Caco-2 (cell line): ENCODE measurements around the gene C8A. TPM values are rescaled to one million over a fixed set of nuclear protein-coding genes. Genes with fewer than 3 reads are reported as not detected.

Experiments used
- BruUV-seq: library from RNA; stranded (reverse); fragments of 400-500 nt; replicated peaks from 2 replicates; lab custom pipeline; 2021; lab: Mats Ljungman, UMichigan
- CTCF ChIA-PET: fragments of 300-600 bp; sonication (Branson Sonifier 250); formaldehyde crosslinking; loops from one replicate; lab custom pipeline; 2022; ENCODE audit warnings: antibody characterized with exemption; lab: Charles Lee
- POLR2A ChIA-PET: fragments of 300-600 bp; sonication (Branson Sonifier 250); formaldehyde crosslinking; loops from one replicate; lab custom pipeline; 2022; ENCODE audit warnings: antibody characterized with exemption; lab: Charles Lee
- DNase-seq, 2 experiments: peaks; one replicate each; pipeline versions ENCODE4 v3.0.0 to v3.0.0-alpha.2; 2020 to 2022
- H3K27me3 ChIP-seq: replicated peaks from 2 replicates; pipeline ENCODE4 v1.6.0; 2011; ENCODE audit warnings: low read length; ENCODE audit not compliant: control insufficient read depth, insufficient read depth
- H3K36me3 ChIP-seq: 2 replicates; pipeline ENCODE4 v1.5.1; 2011; ENCODE audit warnings: low read length; ENCODE audit not compliant: control insufficient read depth, insufficient read depth
- H3K4me1 ChIP-seq: fragments of 250-450 bp; sonication (Bioruptor Pico); 2 replicates; pipeline ENCODE4 v1.5.1; 2020; ENCODE audit warnings: mild to moderate bottlenecking
- H3K4me3 ChIP-seq: 2 replicates; pipeline ENCODE4 v1.5.1; 2011; ENCODE audit warnings: low read depth, mild to moderate bottlenecking, control low read depth, low read length
- H3K9me3 ChIP-seq: fragments of 250-450 bp; sonication (Bioruptor Pico); 2 replicates; pipeline ENCODE4 v1.5.1; 2020; ENCODE audit warnings: mild to moderate bottlenecking, moderate library complexity
- H3K27ac Mint-ChIP-seq: one replicate; pipeline ENCODE4 v1.8.0; 2022; ENCODE audit warnings: mixed read lengths; ENCODE audit not compliant: unreplicated experiment
- H3K27me3 Mint-ChIP-seq: one replicate; pipeline ENCODE4 v1.8.0; 2022; ENCODE audit warnings: mixed read lengths; ENCODE audit not compliant: insufficient read depth, unreplicated experiment
- H3K36me3 Mint-ChIP-seq: one replicate; pipeline ENCODE4 v1.8.0; 2022; ENCODE audit warnings: mild to moderate bottlenecking, mixed read lengths; ENCODE audit not compliant: insufficient read depth, unreplicated experiment
- H3K4me1 Mint-ChIP-seq: one replicate; pipeline ENCODE4 v1.8.0; 2022; ENCODE audit warnings: low read depth, mixed read lengths; ENCODE audit not compliant: unreplicated experiment
- H3K4me3 Mint-ChIP-seq: one replicate; pipeline ENCODE4 v1.8.0; 2022; ENCODE audit warnings: mild to moderate bottlenecking, moderate library complexity, mixed read lengths; ENCODE audit not compliant: unreplicated experiment
- H3K9me3 Mint-ChIP-seq: one replicate; pipeline ENCODE4 v1.8.0; 2022; ENCODE audit warnings: mixed read lengths; ENCODE audit not compliant: unreplicated experiment
- intact Hi-C: fragments of 100-400 bp; cut with micrococcal nuclease; formaldehyde crosslinking; loops from one replicate; pipeline ENCODE4 v1.10.0; 2022; ENCODE audit not compliant: unreplicated experiment
- total RNA-seq: library from RNA; stranded (reverse); gene quantifications from 2 replicates; pipeline ENCODE4 v1.2.3, GENCODE V29; 2022
- TF ChIP-seq, protein P1 (sequence below), 2 experiments: fragments of 200-600 bp in 1 of 2; IDR thresholded peaks; 1 replicate in 1 of 2; 2 replicates in 1 of 2; pipeline versions ENCODE4 v1.5.1 to v1.8.0; 2011 to 2022; ENCODE audit warnings: antibody characterized with exemption in 1 of 2, control low read depth in 1 of 2, inconsistent platforms in 1 of 2, low read depth in 1 of 2, low read length in 1 of 2, mild to moderate bottlenecking in 1 of 2, moderate library complexity in 1 of 2; ENCODE audit not compliant: insufficient read depth in 1 of 2, severe bottlenecking in 1 of 2, unreplicated experiment in 1 of 2

Gene C8A
- total RNA-seq, 1 experiment from 2014 or later = not detected

- ChIA-PET POLR2A (no interaction called here), CTCF (no interaction called here)
- no peaks in the 10 kb centered on the region for H3K36me3 ChIP-seq
- TF ChIP-seq, protein P1, sequence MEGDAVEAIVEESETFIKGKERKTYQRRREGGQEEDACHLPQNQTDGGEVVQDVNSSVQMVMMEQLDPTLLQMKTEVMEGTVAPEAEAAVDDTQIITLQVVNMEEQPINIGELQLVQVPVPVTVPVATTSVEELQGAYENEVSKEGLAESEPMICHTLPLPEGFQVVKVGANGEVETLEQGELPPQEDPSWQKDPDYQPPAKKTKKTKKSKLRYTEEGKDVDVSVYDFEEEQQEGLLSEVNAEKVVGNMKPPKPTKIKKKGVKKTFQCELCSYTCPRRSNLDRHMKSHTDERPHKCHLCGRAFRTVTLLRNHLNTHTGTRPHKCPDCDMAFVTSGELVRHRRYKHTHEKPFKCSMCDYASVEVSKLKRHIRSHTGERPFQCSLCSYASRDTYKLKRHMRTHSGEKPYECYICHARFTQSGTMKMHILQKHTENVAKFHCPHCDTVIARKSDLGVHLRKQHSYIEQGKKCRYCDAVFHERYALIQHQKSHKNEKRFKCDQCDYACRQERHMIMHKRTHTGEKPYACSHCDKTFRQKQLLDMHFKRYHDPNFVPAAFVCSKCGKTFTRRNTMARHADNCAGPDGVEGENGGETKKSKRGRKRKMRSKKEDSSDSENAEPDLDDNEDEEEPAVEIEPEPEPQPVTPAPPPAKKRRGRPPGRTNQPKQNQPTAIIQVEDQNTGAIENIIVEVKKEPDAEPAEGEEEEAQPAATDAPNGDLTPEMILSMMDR (IDR thresholded peaks at IDR 0.05; ENCODE audit: insufficient read depth in 1 of 2, low read depth in 1 of 2, low read length in 1 of 2, severe bottlenecking in 1 of 2, unreplicated experiment in 1 of 2) = no peak
- H3K27me3 ChIP-seq = no peaks in the 10 kb centered on the region
- peaks cover 10% of the 10 kb centered on the region for H3K4me1 Mint-ChIP-seq
- H3K4me1 ChIP-seq = no peaks in the 10 kb centered on the region; the same call in 1 of the 2 replicates
- no peaks in the 10 kb centered on the region for H3K9me3 ChIP-seq
- no peak overlapping the region for H3K4me3 ChIP-seq
- intact Hi-C loops = no loop called here
- H3K9me3 Mint-ChIP-seq = peaks cover under 1% of the 10 kb centered on the region
- H3K27me3 Mint-ChIP-seq = no peaks in the 10 kb centered on the region
- no peaks in the 10 kb centered on the region for H3K36me3 Mint-ChIP-seq
- BruUV-seq = no TSS peak
- no peak for DNase-seq
- no peak overlapping the region for H3K27ac Mint-ChIP-seq
- no peak overlapping the region for H3K4me3 Mint-ChIP-seq
These were observed 593 bp downstream of the C8A start for GRCh38 chr1:56855190-56855589.

DNA sequence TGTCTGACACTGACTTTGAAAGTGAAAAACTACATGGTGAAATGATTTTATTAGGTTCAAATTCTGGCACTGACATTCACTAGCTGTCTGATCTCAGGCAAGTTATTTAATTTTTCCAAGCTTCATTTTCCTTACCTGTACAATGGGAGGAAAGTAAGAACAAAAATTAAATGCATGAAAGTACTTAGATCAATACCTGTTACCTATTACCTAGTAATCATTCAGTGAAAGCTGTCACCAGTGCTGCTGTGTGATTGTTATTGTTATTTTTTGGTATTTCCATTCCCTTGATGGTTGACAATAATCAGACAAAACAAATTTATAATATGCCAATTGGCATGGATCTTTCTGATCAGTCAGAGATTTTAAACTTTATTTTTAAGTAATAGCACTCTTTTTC lies 1.6 kb downstream of the C8A start:
- Mint-ChIP-seq H3K9me3 (peaks cover 10% of the 10 kb centered on the region), H3K36me3 (no peaks in the 10 kb centered on the region), H3K27ac (no peak overlapping the region), H3K4me3 (no peak overlapping the region), H3K4me1 (peaks cover 10% of the 10 kb centered on the region), H3K27me3 (no peaks in the 10 kb centered on the region)
- ChIA-PET POLR2A (no interaction called here), CTCF (no interaction called here)
- H3K36me3 ChIP-seq = no peaks in the 10 kb centered on the region
- intact Hi-C loops = no loop called here
- no TSS peak for BruUV-seq
- H3K4me1 ChIP-seq = no peaks in the 10 kb centered on the region; the same call in 1 of the 2 replicates
- H3K27me3 ChIP-seq = no peaks in the 10 kb centered on the region
- no peak overlapping the region for H3K4me3 ChIP-seq
- TF ChIP-seq, protein P1 (IDR thresholded peaks at IDR 0.05; ENCODE audit: insufficient read depth in 1 of 2, low read depth in 1 of 2, low read length in 1 of 2, severe bottlenecking in 1 of 2, unreplicated experiment in 1 of 2) = no peak
- no peak for DNase-seq
- no peaks in the 10 kb centered on the region for H3K9me3 ChIP-seq

DNA sequence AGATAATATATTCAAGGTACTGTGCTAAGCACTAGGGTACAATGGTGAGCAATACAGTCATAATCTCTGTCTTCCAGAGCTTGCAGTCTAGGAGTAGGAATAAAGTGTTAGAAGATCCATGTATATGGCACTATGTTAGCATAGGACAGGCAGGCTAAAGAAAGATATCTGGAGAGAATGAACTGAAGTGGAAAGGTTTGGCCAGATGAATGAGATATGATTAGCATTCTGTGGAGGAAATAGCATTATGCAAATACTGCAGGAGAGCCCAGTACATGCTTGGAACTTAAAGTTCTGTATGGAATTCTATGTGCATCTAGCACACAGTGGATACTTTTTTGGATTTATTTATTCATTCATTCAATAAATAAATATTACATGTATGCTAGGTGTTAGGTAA lies 4.7 kb downstream of the C8A start:
- no peak overlapping the region for H3K27ac Mint-ChIP-seq
- Histone ChIP-seq H3K4me1 (no peaks in the 10 kb centered on the region), H3K9me3 (no peaks in the 10 kb centered on the region), H3K4me3 (no peak overlapping the region), H3K27me3 (no peaks in the 10 kb centered on the region), H3K36me3 (no peaks in the 10 kb centered on the region)
- peaks cover 10% of the 10 kb centered on the region for H3K9me3 Mint-ChIP-seq
- TF ChIP-seq, protein P1 (IDR thresholded peaks at IDR 0.05; ENCODE audit: insufficient read depth in 1 of 2, low read depth in 1 of 2, low read length in 1 of 2, severe bottlenecking in 1 of 2, unreplicated experiment in 1 of 2) = no peak
- intact Hi-C loops = no loop called here
- no peaks in the 10 kb centered on the region for H3K4me1 Mint-ChIP-seq
- BruUV-seq = no TSS peak
- H3K36me3 Mint-ChIP-seq = no peaks in the 10 kb centered on the region
- no peak for DNase-seq
- no peaks in the 10 kb centered on the region for H3K27me3 Mint-ChIP-seq
- CTCF ChIA-PET = no interaction called here
- no peak overlapping the region for H3K4me3 Mint-ChIP-seq
- POLR2A ChIA-PET = no interaction called here
